CD4-positive, alpha-beta T cell treated with Interleukin-15 for 1 hour (primary cell): ENCODE results near the gene GNPTAB.

Experiments
- DNase-seq: peaks from one replicate; pipeline ENCODE4 v3.0.0-alpha.2; 2020

The GNPTAB gene

DNA sequence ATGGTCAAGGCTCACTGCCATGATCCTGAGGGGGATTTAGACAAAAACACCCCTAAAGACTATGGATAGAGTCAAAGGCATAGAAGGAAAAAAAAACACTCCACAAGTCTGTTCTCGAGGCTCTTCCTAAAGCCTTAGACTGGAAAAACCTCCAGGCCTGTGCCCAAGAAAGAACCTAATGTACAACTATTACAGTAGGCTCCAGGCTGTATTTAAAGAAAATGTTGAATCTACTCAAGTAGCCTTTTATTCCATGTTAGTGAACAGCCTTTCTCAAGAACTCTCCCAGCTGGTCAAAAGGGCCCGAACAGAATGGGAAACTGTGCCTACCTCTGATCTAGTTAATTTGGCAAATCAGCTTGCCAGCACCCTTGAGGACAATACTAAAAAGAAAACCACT, 28.3 kb downstream of the GNPTAB start:
- DNase-seq: no peak

DNA sequence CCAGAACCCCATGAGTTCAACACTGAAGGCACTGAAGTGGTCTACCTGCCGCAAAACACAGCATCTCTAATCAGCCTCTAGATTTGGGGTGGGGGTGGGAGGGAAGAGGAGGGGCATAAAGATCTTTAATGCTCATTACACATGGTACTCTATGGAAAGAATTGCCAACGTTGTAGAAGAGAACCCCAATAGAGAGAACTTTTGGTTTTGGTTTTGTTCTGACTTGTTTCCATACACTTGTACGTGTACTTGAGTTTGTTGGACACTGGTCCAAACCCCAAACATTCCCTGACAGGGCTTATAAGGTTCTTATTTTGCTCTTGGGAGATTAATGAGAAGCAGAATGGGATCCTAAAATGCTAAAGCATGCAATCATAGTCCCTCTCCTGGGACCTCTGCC, 31.0 kb downstream of the GNPTAB start:
- DNase-seq: no peak

DNA sequence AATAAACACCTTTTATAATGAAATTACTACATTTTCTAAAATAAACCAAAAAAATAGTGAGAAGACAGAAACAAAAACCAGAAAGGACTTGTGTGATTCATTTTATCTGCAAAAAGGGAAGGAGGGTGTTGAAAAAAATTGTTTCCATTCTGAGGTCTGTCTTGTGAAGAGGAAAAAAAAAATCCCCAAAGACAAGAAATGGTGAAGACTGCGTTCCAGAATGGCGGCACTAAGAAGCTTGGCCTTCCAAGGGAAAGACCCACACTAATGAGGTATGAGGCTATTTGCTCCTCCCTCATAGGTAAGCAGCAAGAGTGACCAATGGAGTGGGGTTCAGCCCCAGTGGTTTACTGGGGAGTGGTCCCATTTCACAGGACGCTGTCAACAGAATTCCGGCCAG, 35.0 kb downstream of the GNPTAB start:
- DNase-seq: no peak

DNA sequence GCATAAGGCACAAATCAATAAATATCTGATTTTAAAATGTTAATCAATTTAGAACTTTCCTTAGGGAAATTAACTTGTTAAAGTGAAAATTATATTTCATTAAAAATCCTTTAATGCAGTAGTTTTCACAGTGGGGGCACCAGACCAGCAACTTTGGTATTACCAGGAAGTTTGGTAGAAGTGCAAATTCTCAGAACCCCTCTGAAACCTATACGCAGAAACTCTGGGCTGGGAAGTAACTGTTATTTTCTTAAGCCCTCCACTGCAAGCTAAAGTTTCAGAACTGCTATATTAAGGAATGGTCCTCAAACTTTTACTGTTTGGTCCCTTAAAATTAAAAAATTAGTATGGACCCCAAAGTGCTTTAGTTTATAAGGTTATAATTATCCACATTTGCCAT, 35.7 kb downstream of the GNPTAB start:
- DNase-seq: no peak

DNA sequence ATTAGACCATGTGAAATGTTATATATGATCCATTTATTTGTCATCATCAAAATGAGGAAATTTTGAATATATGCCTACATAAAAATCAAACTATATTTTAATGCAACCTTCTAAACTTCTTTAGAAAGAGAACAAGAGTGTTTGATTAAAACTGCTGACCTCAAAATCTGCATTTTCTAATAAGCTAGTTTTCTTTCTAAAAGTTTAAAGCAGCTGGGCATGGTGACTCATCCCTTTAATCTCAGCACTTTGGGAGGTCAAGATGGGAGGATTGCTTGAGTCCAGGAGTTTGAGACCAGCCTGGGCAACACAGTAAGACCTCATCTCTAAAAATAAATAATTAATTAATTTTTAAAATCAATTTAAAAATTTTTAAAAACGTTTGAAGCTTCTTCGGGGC, 36.2 kb downstream of the GNPTAB start:
- DNase-seq: no peak

DNA sequence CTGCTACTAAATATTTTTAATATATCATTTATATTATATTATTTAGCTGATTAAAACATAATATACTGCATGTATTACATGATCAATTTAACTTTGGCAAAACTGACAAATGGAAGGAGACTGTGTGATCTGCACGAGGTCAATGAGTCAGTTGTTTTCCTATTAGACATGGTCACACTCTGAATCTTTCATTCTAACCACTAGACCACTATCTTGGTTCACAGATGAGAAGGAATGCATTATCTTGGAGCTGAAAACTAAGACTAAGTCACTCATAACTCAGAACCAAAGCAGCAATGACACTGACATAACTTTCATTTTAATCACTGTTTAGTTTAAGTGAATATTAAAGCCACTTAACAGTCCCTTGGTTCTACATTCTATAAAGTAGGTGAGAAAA, 37.4 kb downstream of the GNPTAB start:
- no peak for DNase-seq

DNA sequence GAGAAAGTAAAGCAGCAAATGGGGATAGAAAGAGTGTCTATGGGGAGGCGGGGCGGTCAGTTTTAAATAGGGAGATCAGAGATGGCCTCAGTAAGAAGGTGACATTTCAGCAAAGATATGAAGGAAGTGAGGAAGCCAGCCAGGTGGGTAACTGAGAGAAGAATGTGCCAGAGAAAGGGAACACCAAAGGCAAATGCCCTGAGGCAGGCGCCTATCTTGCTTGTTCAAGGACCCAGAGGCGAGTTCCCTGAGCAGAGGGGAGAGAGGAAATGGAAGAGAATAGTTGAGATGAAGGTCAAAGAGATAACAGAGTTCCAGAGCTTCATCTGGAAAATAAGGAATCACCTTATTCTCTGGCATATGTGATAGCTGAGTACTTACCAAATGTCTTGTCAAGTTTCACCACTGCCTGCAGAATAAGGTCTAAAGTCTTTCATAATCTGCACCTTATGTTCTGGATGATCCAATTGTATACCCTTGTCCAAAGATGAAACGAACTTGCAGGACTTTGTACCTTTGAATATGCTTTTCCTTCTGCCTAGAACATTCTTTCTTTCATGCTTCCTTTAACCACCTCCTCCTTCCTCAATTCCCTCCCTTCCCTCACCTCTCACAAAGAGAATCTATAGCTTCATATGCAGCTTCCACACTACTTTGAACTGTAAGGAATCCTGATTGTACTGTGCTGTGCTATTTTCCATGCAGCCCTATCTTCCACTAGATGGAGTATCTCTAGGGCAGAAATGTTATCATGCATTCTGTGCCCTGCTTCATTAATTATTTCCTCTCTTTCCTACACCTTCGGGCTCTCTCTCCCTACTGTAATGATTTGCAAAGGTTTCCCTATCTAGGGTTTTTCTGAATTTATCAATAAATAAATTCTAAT, 38.5 kb downstream of the GNPTAB start:
- no peak for DNase-seq

DNA sequence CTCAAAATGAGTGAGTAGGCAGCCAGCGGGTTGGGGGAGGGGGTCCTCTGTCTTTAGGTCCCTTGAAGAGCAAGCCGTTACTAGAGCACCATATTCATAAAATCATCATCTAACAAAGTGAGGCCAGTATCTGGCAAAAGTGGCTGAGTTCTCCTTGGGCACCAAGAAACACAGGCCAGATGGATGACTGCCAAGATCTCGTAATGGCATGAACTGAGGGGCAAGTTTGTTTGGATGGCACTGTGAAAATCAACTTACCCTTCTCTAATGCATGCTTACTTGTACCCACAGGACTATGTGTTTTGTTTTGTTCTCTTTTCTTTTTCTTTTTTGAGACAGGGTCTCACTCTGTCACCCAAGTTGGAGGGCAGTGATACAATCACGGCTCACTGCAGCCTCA, 41.6 kb downstream of the GNPTAB start:
- no peak for DNase-seq

DNA sequence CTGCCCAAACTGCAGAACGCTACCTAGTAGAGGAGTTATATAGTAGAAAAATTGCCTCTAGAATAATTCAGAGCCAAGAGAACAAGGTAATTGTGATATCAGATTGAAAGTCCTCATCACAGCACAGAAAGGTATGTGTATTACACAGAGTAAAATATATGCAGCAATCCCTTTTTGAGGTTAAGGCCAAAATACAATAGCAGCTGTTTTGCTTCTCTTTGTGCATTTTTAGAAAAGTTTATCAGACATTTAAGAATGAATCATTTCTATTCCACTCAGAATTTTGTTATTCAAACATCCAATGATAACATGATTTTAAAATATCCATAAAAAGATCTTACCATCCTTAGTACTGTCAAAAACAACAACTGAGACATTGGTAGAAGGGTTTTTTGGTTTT, 45.1 kb downstream of the GNPTAB start:
- DNase-seq: no peak

DNA sequence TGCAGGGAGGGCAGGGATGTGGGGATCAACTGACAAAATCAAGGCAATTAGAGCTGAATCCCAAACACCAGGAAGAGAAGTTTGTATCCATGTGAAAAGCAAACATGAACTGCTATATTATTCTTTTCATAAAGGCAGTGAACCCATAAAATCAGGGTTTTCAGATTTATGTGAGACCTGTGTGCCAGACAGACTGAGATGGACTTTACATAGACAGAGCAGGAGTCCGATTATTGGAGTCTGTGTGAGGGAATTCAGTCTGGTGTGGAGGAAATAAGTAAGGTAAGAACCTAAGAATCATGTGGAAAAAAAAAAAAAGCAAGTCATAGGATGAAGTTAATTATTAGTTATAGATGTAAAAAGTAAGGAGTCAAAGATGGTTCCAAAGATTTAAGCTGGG, 46.4 kb downstream of the GNPTAB start:
- DNase-seq: no peak

DNA sequence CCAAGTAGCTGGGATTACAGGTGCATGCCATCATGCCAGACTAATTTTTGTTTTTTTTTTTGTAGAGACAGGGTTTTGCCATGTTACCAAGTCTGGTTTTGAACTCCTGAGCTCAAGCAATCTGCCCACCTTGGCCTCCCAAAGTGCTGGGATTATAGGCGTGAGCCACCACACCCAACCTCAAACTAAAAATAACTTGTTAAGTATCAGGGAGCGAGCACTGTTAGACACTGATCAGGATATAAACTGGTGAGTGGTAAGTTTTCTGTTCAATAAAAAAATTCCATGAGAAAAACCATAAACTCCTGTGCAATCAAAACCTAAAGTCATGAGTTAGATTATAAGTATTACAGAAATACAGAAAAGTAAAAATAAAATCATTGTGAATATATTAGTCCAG, 46.9 kb downstream of the GNPTAB start:
- DNase-seq: no peak

DNA sequence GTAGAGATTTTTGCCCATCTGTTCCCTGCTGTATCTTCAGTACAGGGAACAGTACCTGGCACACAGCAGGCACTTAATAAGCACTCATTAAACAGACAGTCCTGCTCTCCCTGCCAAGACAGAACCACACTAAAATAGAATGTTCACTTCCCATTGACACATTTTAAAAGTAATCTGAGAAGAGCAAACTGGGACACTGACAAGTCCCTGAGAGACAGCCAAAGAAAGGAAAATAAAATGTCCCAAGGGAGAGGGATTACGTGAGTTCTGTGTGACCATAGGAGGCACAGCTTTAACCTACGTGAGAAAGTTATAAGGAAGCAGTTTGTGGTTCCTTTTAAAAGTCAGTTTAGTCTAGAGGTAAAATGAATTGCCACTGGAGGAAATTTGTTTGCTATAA, 47.6 kb downstream of the GNPTAB start:
- no peak for DNase-seq

DNA sequence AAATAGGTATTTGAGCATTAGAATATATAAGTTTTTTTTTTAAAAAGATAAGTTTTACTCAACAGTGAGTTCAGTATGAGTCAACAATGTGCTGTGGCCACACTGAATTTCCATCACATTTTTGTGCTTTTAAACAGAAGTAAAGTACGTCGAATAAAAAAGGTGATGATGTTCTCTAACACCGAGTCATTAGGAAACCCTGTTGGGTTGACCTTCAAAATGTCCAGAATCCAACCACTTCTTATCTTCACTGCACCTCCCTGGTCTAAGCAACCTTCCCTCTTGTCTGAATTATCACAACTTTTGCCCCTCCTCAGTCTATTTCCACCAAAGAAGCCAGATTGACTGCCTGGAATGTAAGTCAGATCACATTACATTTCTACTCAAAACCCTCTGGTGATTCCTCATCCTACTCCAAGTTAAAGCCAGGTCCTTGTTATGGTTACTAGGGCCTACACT, 48.5 kb downstream of the GNPTAB start:
- DNase-seq: no peak

DNA sequence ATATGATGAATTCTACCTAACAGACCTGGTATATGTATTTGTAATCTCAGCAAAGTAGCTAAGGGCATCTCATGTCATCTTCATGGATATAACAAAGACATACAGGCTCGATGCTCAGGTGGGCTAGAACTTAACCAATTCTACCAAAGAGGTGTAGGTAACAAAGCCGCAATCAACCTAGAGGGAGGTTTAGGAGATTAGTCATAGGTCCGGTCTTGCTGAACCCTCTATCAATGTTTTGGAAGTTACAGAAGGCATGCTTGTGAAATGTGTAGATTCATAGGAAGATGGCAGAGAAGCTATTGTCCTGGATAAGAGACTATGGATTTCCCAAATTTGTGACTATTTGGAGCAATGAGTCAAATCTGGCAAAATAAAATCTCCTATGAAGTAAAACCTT, 48.9 kb downstream of the GNPTAB start:
- DNase-seq: no peak

DNA sequence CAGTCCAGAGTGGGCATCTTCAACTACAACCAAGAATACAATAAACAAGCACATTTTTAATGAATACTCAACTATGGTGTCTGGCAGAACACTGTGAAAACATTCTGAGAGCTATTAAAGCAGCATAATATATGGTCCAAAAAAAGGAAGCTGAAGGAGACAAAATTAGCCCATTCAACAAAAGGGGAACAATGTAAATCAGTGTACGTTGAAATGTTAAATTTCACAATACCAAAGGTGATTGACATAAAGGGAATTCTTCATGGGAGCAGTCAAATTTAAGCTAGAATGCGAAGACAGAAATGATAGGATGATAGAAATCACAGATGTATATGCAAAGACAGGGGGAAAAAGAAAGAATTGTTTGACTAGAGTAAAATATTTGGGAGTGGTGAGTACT, 50.2 kb downstream of the GNPTAB start:
- no peak for DNase-seq

DNA sequence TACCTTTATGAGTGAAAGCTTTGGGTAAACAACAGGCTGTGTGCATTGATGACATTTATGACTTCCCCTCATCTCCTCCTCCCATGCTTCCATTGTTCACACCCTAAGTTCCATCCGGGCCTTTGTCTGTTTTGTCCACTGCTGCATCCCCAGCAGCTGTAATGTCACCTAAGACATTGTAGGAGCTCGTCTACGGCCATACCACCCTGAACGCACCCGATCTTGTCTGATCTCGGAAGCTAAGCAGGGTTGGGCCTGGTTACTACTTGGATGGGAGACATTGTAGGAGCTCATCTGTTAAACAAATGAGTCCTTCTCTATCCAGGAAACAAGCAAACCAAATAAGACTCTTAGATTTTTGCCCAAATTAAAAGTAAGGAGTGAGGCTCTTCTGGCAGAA, 51.1 kb downstream of the GNPTAB start:
- no peak for DNase-seq

DNA sequence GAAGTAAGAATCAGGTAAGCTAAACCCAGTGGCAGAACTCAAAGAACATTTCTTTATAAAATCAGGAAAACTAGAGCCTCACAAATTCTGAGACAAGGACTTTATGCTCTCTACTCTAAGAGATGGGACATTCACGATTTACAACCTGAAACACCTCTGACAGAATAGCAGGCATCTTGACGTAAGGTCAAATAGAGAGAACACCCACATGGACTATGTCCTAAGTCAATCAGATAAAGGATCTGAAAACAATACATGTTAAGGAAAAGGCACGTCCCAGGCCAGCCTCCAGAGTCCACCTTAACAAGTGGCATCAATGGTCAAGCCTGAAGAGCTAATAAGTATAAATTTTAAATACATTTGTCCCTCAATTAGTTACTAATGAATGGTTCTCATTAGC, 51.6 kb downstream of the GNPTAB start:
- DNase-seq: no peak

DNA sequence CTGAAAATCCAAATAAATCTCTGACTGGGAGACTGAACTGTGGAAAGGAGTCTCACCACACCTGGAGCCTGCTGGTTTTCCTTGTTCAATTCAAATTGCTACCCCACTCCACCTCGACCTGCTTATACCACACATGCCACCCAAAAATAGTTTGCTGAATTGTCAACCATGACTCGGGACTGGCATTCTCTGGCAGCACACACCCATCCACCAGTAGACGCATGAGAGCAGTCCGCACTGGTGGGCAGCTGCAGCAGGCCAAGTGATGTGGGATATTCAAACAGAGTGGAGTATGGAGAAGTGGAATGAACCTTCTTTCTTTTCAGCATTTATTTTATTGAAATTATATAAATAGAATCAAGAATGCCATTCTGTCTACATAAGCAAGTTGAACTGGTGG, 52.8 kb downstream of the GNPTAB start:
- no peak for DNase-seq

DNA sequence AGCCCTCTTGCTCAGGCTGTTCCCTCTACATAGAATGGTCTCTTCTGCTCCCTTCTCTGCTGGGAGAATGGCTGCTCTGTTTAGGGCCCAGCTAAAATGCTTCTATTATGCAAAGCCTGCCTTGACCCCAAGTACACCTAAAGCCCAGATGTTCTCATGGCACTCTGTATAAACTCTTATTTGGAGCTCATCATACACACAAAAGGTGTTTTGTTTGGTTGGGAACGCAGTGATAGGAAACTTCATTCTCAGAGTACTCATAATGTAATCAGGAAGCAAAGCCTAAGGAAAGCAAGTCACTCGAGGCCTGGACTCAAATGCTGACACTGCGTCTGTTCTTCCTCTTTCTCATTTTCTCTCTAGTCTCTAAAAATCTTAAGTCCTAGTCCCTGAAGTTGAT, 53.3 kb downstream of the GNPTAB start:
- DNase-seq: no peak

DNA sequence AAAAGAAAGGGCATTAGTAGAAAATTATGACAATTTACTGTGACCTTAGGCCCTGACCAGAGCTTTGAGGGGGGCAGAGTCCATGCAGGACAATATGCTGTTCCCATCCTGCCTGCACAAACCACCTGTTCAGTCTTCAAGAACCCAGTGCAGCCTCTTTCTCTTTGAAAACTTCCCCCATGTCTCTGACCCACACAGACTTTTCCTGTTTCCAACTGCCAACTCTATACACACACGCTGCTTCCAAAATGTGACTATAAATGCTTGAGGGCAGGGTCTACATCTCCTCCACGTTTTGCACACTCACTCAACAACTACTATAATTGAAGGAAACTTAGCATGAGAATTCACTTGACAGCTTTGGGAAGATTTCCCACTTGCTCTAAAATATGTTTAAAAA, 54.9 kb downstream of the GNPTAB start:
- no peak for DNase-seq

DNA sequence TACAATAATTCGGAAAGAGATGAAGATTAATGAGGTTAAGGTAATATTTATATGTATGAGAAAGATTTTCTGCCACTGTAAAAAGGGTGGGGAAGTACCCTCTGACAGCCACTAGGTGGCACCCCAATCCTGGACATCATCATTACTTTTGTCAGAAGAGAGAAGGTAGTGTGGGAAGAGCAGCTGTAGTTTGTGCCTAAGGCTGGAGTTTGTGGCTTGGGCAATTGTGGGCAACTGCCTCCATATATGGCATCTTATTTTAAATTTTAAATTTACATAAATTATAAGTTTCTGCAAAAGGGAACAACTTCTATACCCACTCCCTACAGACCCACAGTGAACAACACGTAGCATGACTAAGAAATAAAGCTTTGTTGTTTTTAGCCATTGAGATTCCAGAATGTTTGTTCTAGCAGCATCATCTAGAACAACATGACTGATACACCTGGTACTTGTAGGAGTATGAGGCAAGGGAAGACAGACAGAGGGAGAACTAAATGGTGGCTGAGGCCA, 57.1 kb downstream of the GNPTAB start:
- peak; percentile 64 for DNase-seq

DNA sequence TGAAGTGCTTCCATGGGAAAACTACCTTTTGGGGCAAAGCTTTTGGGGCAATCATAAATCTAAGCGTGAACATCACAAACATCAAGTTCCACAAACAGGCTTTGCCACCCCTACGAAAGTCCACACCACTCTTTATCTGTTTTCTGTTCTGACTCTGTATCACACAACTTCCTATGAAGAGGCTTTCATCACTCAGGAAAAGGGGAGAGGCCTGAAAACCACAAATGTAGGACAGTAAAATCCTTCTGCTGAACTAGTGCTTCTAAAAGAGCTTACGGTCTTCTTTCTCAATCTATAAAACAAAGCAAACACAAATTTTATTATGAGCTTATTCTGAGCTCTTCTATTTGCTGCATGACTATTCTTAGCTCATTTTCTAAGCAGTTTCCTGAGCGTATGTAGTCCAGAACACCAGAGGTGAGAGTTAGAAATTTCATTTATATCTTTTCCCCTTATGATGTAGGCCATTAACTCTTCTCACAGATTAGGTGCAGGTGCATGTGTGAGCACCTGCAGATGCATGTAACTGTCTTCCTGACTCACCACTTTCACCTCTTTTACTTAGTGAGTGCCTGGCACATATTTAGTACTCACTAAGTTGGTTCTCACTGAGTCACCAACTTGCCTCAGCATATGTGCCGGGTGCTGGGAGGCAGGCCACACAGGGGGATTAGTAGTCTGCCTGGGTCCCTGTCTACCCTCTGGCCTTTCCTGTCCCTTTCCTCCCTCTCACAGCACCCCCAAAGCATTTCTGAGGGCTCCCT, 58.6 kb downstream of the GNPTAB start:
- DNase-seq: no peak

DNA sequence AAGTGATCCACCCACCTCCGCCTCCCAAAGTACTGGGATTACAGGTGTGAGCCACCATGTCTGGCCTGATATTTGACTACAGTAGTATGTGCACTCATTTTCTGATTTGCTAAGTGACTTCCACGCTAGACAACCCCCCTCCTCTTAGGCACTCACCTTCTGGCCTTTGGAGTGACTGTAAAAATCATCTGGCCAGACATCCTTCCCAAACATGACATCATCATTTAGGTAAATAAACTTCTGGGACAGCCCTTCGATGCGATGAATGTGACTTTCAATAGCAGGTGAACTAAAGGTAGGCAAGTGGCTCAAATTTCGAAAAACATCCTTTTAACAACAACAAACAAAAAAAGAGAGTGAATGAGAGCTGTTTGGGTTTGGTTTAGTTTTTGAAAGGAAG, 60.9 kb downstream of the GNPTAB start:
- no peak for DNase-seq

DNA sequence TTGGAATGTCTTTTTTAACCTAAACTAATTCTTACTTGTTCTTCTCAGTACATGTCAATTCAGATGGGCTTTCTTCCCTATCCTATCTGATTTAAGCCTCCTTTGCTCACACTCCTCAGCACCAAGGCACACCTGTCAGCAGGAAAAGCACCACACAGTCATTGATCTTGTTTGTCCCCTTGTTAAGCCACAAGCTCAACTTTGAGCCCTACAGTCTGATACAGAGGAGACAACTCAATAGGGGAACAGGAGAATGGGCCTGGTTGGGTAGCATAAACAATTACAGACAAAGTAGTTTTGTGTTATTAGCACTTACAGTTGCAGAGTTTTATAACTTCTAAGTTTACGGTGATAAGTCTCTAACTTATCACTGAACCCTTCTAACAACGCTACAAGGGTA, 62.0 kb downstream of the GNPTAB start:
- DNase-seq: no peak
